SH-SY5Y (cell line): ENCODE measurements around the gene CTAG2.

Experiments used
- GATA2 ChIP-seq: IDR thresholded peaks from 2 replicates; pipeline ENCODE4 v1.6.1; 2011; ENCODE audit warnings: mild to moderate bottlenecking, low read depth, low read length
- GATA3 ChIP-seq: IDR thresholded peaks from 2 replicates; pipeline ENCODE4 v1.6.1; 2011; ENCODE audit warnings: low read depth, mild to moderate bottlenecking, low read length, moderate library complexity

DNA sequence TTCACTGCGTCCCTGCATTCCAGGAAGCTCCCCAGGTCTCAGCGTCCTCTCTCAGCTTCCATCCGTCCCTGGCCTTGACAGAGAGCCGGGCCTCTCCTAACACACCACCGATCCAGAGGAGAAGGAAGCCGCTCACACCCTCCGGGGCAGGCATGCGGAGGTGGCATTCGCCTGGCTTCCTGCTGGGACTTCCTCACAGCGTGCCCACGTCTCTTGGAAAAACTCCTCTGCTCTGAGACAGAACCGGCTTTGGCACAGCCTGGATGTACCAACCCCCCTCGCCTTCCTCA, 3.2 kb downstream of the CTAG2 start:
- TF ChIP-seq GATA2 = no peak
- TF ChIP-seq GATA3 = no peak
